Suprapubic skin (tissue), 3 donors: Measurements from ENCODE around the gene TBX5.

Experiments
- EP300 ChIP-seq: sonication (generic); formaldehyde crosslinking; IDR thresholded peaks from one replicate; pipeline ENCODE4 v1.6.1; 2017; ENCODE audit warnings: antibody characterized with exemption
- POLR2A ChIP-seq, 2 donors: fragments of 450-650 bp; IDR thresholded peaks; one replicate each; pipeline ENCODE4 v1.6.1; 2017; ENCODE audit warnings: antibody characterized with exemption in 2 of 2, mild to moderate bottlenecking in 2 of 2, moderate library complexity in 2 of 2
- TF ChIP-seq, protein P1 (sequence below), 2 donors: fragments of 200-600 bp in 1 of 2; fragments of 450-650 bp in 1 of 2; sonication (generic) in 1 of 2; IDR thresholded peaks; one replicate each; pipeline ENCODE4 v1.5.1; 2016 to 2019; ENCODE audit warnings: antibody characterized with exemption in 2 of 2, mild to moderate bottlenecking in 1 of 2, moderate library complexity in 1 of 2

DNA sequence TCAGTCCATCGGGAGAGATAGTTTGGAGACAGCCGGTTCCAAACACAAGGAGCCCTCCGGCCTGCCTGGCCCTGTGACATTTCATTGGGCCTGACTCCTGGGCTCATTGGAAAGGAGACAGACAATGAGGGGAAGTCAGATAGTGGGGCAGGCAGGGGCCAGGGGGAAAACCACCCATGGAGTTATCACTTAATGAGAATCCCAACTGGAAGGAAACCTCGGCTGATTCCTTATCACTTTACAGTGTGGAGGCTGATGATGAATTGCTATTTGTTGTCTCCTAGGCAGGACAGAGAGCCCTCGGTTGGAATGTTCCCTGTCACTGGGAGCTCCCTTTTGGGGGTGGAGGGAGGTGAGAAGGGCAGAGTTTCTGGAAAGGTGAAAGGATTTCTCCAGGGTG lies 44.4 kb downstream of the TBX5 start:
- TF ChIP-seq, protein P1, sequence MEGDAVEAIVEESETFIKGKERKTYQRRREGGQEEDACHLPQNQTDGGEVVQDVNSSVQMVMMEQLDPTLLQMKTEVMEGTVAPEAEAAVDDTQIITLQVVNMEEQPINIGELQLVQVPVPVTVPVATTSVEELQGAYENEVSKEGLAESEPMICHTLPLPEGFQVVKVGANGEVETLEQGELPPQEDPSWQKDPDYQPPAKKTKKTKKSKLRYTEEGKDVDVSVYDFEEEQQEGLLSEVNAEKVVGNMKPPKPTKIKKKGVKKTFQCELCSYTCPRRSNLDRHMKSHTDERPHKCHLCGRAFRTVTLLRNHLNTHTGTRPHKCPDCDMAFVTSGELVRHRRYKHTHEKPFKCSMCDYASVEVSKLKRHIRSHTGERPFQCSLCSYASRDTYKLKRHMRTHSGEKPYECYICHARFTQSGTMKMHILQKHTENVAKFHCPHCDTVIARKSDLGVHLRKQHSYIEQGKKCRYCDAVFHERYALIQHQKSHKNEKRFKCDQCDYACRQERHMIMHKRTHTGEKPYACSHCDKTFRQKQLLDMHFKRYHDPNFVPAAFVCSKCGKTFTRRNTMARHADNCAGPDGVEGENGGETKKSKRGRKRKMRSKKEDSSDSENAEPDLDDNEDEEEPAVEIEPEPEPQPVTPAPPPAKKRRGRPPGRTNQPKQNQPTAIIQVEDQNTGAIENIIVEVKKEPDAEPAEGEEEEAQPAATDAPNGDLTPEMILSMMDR (IDR thresholded peaks at IDR 0.05) = no peak
- TF ChIP-seq EP300 (no peak), POLR2A (IDR thresholded peaks at IDR 0.05) (no peak)
